ENCODE data around the gene TMEM132C. TPM values are rescaled to one million over a fixed set of nuclear protein-coding genes. Genes with fewer than 3 reads are reported as not detected.

Gene TMEM132C
- total and polyA plus RNA-seq, 2 donors (not counting 3 experiments of a cell fraction or from before 2014, with no cell fraction given) = not detected

DNA sequence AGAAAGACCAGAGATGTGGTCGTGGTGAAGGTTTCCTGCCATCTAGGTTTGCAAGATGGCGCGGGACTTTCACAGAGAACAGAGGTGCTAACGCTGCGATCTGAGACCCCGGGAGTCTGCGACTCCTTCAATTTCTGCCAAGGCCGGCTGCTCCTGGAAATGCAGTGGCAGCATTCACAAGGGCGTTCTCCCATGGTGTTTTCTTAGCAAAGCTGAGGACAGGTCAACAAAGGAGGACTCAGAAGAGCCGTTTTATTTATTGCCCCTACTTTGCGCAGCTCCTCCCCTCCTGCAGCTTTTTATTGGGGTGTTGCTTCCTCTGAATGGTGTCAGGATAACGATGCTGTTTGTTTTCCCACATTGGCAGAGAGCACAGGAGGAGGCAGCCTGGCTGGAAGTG lies 86.3 kb downstream of the TMEM132C start:
- intact Hi-C loops (cut with micrococcal nuclease) (no loop called here), dilution Hi-C loops (cut with MboI; ENCODE audit: extremely low pct_ligation_motif_present, low sequenced_read_pairs) (no loop called here)
- ChIA-PET POLR2A (no interaction called here), CTCF (no interaction called here)
- Histone ChIP-seq H3K4me2 (ENCODE audit: insufficient read depth, low read length) (no peak overlapping the region), H3K79me2 (ENCODE audit: control insufficient read depth, insufficient read depth, low read length) (no peaks in the 10 kb centered on the region), H3K9ac (replicated peaks; ENCODE audit: extremely low read depth, insufficient read depth, low read length) (no peak overlapping the region), H3K27me3 (ENCODE audit: control insufficient read depth in 2 of 2, insufficient read depth in 2 of 2, low read length in 2 of 2) (no peaks in the 10 kb centered on the region), H3K4me3 (replicated peaks in 1 of 3; ENCODE audit: insufficient read depth in 1 of 3, low read depth in 1 of 3, low read length in 3 of 3) (no peak overlapping the region), H3K9me1 (replicated peaks; ENCODE audit: control insufficient read depth, extremely low read depth, insufficient read depth, low read length) (no peaks in the 10 kb centered on the region), H2AFZ (ENCODE audit: low read depth, low read length) (no peak overlapping the region), H3K27ac (ENCODE audit: insufficient read depth, low read depth, low read length) (no peak overlapping the region), H3K4me1 (ENCODE audit: control insufficient read depth, extremely low read depth, insufficient read depth, low read length) (no peaks in the 10 kb centered on the region), H4K20me1 (replicated peaks; ENCODE audit: control insufficient read depth, extremely low read depth, insufficient read depth, low read length) (no peaks in the 10 kb centered on the region), H3K36me3 (ENCODE audit: control insufficient read depth in 2 of 2, extremely low read depth in 1 of 2, insufficient read depth in 2 of 2, low read length in 2 of 2) (no peaks in the 10 kb centered on the region), H3K9me3 (replicated peaks; ENCODE audit: control insufficient read depth, insufficient read depth, low read length) (peaks cover 3% of the 10 kb centered on the region)
- TF ChIP-seq, protein P1, sequence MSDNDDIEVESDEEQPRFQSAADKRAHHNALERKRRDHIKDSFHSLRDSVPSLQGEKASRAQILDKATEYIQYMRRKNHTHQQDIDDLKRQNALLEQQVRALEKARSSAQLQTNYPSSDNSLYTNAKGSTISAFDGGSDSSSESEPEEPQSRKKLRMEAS (IDR thresholded peaks at IDR 0.05; ENCODE audit: insufficient read depth, insufficient read length) = no peak
- FAIRE-seq (no peak), DNase-seq (ENCODE audit: low read depth, low spot score) (no peak)
- BruUV-seq (replicated peaks) = no TSS peak

DNA sequence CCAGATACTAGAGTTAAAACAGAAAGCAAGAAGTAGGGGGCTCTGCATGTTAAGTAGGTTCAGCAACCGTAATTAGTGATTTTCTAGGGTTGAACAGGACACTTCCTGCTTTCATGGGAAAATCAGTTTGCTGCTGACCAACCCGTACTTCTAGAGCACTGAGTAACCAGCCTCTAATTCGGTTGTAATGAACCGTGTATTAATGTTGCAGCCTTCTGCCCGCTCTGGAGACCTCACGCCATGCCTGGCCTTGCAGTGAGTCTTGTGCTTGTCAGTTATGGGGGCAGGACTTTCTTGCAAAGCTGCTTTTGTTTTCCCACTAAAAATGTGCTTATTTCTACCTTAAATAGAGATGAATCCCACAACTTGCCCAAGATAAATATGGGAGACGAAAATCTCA lies 89.6 kb downstream of the TMEM132C start:
- Histone ChIP-seq H3K9ac (replicated peaks; ENCODE audit: extremely low read depth, insufficient read depth, low read length) (no peak overlapping the region), H3K27ac (ENCODE audit: insufficient read depth, low read depth, low read length) (no peak overlapping the region), H3K4me3 (replicated peaks in 1 of 3; ENCODE audit: insufficient read depth in 1 of 3, low read depth in 1 of 3, low read length in 3 of 3) (no peak overlapping the region), H3K9me3 (replicated peaks; ENCODE audit: control insufficient read depth, insufficient read depth, low read length) (no peaks in the 10 kb centered on the region), H2AFZ (ENCODE audit: low read depth, low read length) (no peak overlapping the region), H3K36me3 (ENCODE audit: control insufficient read depth in 2 of 2, extremely low read depth in 1 of 2, insufficient read depth in 2 of 2, low read length in 2 of 2) (no peaks in the 10 kb centered on the region), H3K9me1 (replicated peaks; ENCODE audit: control insufficient read depth, extremely low read depth, insufficient read depth, low read length) (no peaks in the 10 kb centered on the region), H4K20me1 (replicated peaks; ENCODE audit: control insufficient read depth, extremely low read depth, insufficient read depth, low read length) (no peaks in the 10 kb centered on the region), H3K27me3 (ENCODE audit: control insufficient read depth in 2 of 2, insufficient read depth in 2 of 2, low read length in 2 of 2) (no peaks in the 10 kb centered on the region), H3K79me2 (ENCODE audit: control insufficient read depth, insufficient read depth, low read length) (no peaks in the 10 kb centered on the region), H3K4me2 (ENCODE audit: insufficient read depth, low read length) (no peak overlapping the region), H3K4me1 (ENCODE audit: control insufficient read depth, extremely low read depth, insufficient read depth, low read length) (no peaks in the 10 kb centered on the region)
- no TSS peak for BruUV-seq (replicated peaks)
- ChIA-PET CTCF (no interaction called here), POLR2A (no interaction called here)
- no peak for FAIRE-seq
- intact Hi-C loops (cut with micrococcal nuclease) = no loop called here
- dilution Hi-C loops (cut with MboI; ENCODE audit: extremely low pct_ligation_motif_present, low sequenced_read_pairs) = no loop called here
- TF ChIP-seq FOS (IDR thresholded peaks at IDR 0.05; ENCODE audit: borderline replicate concordance, insufficient read depth, low read length) = no peak
- no peak for DNase-seq (ENCODE audit: low read depth, low spot score)

All from endothelial cell of umbilical vein (primary cell).